DMS53 (cell line): ENCODE data around the gene LRRC46.
A peak's percentile ranks its signal among the peaks of the same experiment; 100 is the strongest.

Experiments used
- DNase-seq: peaks from one replicate; lab custom pipeline; 2025; lab: John Stamatoyannopoulos, UW

Gene LRRC46

GRCh38 chr17:47808830-47809480 lies 22.5 kb upstream of the LRRC46 start:
- no peak for DNase-seq

DNA sequence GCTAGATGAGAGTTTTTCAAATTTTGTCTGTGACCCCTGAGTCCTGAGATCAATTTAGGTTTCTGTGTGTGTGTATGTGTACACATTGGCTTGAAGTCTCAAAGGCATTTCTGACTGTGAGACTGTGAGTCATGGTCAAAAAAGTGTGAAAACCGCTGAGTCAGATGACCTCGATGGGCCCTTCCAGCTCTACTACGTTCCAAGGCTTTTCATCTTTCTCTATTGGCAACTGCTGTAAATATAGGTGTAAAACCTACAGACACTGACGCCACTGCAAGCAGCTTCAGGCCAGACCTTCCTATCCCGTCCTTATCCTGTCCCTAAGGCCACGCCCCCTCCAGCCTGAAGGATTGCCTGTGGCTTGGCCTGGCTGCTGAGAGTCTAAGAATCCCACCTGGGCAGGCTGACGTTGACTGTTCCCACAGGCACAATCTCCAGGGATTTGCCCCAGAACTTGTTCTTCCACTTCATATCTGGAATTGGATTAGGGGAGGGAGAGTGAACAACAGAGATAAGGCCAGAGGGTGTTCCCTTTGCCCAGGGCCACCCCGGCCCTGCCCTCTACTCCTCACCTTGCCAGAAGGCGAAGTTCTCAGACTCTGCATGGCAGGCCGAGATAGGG lies 21.2 kb upstream of the LRRC46 start:
- peak; percentile 90 for DNase-seq

GRCh38 chr17:47810901-47811635 lies 20.4 kb upstream of the LRRC46 start:
- DNase-seq: no peak

DNA sequence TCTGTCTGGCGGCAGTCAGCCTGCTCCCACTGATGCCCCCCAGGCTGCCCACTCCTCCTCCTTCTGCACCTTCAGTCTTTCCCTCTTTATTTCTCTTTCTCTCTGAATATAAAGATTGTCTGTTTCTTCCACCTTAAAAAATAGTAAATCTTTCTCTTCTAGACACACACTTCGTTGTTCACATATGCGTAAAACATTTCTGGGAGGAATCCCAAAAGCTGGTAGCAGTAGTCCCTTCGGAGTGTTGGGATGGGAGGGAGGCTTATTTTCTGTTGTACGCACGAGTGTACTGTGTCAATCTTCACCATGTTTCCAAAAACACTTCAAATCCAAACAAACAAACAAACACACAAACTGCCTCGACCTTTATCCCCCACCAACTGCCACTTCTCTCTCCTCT lies 19.8 kb upstream of the LRRC46 start:
- DNase-seq: no peak

DNA sequence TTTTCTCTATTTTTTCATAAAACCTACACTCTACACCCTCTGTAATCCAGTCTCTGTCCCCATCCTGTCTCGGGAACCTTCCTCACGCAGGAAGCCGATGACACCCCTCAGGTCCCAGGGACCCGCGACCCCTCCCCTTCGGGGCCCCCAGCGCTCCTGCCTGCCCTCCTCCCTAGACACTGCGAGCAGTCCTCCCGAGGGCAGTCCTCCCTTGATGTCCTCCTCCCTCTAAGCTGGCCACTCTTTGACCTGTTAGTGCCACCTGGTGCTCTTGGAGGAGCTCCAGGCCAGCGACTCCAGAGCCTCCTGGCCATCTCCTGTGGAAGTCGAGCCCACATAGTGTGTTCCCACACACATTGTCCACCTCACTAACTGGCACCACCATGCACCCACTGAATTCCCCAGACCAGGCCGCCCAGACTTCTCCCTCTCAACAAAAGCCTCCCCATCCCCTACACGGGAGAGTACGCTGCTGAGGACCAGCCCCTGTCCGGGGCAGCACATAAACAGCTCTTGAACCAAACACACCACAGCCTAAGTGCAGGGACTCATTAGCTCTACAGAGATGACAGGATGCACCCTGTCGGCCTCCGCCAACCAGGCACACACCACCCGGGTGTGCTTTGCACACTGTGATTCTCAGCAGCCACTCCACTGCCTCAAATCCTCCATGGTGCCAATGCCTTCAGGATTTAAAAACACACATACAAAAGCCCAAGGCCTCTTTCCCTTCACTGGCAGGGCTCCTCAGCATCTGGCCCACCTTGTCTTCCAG lies 19.1 kb upstream of the LRRC46 start:
- no peak for DNase-seq

- no peak for DNase-seq
Observed at GRCh38 chr17:47813077-47813476, 18.4 kb upstream of the LRRC46 start.

DNA sequence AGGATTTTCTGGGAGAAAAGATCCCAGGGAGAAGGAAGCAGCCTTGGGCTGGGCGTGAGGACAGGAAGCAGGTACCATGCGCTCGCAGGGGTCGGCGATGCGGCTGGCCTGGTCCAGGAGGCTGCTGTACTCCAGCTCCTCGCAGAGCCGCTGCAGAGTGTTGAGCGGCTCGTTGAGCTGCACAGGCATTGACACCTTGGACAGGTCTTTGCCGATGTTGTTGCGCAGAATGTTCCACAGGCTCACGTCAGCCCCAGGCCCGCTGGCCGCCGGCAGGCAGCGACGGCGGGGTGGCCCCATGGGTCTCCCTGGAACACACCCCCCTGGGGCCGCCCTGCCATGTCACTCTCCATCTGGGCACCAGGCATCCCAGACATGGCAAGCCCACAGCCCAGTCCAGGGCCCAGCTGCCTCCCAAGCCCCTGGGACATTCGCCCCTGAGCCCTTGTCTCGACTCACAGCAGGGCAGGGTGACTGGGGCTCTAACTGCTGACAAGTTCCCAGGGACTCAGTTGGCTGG lies 17.9 kb upstream of the LRRC46 start:
- no peak for DNase-seq

GRCh38 chr17:47815106-47815918 lies 16.2 kb upstream of the LRRC46 start:
- no peak for DNase-seq

DNA sequence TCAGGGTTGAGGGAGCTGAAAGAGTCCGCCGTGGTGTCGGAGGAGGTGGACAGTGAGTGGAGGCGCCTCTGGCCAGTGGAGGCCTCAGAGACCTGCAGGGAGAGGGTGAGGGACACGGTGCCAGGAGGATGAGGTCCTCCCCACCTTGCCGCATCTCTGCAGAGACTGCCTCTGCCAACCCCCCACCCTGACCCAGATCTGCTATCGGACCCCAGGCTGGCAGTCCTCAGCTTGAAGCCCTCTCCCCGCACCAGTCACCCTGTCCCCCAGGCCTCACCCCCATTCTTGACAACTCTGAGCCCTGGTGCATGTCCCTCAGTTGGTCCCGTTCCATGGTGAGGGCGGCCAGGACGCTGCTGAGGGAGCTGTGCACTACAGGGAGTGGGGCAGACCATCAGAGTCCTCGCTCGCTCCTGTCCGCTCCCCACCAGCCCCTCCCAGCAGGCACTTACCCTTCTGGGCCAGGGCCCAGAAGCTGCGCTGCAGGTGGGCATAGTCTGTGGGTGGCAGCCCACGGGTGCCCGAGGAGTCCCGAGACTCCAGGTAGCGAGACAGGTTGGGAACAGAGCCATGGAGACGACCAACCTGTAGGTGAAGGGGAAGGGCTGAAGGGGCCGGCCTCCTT lies 15.2 kb upstream of the LRRC46 start:
- no peak for DNase-seq

GRCh38 chr17:47816947-47817346 lies 14.5 kb upstream of the LRRC46 start:
- no peak for DNase-seq

DNA sequence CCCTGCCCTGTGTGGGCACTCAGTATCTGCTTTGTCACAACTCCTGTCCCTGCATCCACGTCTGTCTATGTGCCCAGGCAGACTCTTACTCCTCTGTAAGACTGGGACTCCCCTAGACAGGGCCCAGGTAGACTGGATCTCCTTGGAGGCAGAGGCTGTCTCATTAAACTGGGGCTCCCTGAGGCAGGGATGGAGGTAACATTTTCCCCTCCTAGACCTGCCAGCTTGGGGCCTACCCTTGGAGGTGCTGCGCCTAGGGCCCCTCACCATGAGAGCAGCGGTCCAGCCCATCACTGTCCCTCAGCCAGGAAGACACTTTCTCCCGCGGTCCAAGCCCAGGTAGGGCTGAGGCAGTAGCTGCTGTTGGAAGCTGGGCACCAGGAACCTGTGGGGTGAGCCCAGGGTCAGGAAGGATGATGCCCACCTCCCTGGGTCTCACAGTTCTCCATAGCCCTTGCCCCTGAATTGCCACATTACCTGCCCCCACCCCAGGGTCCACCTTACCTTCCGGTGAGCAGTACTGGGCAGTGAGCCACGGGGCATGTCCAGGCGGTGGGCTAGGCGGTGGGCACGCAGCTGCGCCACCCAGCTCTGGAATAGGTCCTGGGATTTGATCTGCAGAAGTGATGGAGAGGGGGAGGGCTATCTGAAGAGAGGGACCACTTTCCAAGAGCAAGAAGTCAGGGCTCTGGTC lies 13.3 kb upstream of the LRRC46 start:
- DNase-seq: no peak

DNA sequence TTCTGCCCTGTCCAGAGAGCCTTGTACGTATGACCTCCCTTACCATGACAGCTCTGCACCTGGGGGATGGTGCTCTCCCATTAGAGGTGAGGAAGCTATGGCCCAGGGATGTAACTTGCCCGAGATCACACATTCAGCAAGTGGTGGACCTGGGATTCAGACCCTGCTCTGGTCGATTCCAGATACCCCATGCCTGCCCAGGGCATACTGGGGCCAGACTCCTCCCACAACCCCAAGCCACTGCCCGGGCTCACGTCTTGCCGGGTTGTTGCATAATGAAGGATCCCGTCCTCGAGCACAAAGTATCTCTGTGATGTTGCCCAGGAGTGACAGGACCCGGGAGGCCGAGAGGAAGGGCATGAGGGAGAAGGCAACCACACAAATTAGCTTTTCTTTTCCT lies 12.0 kb upstream of the LRRC46 start:
- no peak for DNase-seq

DNA sequence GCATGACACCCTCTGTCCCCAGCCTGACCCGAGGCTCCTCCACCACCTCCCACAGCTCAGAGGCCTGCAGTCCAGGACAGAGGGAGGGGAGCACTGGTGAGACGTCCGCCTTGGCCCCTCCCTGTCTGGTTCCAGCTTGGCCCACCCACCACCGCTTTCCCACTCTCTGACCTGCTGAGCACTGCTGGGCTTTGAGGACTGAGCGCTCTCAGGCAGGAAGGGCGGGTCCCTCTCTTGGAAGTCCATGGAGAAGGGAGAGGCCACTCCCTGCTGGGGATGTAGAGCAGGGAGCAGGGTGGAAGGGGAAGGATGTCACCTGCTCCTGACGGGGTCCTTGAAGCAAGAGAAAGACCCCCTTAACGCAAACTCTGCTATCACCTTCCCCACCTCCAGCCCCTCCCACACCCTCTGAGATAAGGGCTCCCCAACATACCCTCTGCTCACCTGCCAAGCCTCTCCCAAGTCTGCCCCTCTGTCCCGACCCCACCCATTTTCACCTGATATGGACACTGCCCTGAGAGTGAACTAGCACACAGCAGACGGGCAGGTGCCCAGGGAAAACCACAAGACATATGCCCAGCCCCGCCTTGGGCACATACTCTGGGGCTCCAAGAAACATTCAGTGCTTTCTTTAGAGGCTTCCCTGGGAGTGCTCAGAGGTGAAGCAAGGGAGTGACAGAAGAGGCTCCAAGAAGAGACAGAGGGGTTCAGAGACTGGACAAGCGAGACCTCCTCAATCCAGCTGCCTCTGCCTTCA lies 11.3 kb upstream of the LRRC46 start:
- no peak for DNase-seq

DNA sequence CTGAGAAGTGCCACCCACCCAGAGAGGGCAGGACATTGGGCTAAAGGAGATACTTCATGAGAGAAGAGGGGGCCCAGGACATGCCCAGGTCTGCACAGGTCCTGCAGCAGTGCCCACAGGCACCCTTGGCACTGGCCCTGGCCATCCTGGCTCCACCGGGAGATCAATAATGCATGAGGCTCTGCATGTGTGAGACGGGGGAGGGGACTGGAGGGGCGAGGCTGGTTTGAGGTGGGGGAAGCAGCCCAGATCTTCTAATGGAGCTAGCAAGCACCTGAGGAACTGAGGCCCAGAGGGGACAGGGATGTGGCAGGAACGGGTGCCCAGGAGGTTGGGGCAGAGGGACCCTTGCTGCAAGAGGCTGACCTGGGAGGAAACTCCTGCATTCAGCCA lies 10.4 kb upstream of the LRRC46 start:
- no peak for DNase-seq

DNA sequence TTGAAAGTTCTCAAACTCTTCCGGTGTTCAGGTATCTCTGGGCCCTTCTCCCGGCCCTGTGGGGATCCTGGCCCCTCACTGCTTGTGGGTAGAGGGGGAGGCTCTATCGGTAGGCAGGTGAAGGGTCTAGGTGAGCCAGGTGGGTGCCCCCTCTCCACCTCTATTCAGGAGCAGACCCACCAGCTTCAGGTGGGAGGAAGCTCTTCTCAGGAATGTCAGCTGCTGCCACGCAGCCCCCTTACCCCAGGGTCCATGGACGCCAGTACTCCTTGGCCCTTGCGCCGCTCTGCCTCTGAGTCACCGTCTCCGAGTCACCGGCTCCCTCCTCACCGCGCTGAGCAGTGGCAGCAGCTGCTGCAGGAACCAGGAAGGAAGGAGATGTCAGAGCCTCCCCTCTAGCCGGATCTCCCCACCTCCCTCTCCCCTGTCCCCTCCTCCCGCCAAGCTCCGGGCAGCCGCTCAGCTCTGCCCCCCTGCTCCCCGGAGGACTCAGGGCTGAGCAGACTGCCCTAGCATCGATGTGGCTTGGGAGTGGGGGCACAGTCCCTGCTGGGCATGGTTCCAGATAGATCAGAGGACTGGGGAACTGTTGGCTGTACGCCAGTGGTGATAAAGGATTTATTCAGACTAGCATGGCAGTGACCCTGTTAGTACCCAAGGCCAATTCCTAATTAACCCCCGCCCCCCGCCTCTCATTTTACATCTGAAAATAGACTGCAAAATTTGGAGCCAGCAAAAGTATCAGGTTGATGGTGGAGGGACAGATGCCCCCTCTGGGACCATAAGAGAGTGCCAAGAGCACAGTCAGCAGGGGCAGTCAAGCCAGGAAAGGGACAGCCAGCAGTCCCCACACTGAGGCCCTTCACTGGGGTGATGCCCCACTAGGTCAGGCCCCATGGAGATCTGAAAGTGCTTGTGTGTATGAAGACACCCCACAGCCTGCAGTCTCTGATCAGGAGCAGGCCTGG lies 9.8 kb upstream of the LRRC46 start, which contains the start of gene OSBPL7:
TSS of gene OSBPL7 (minus strand) at position 371 of the 968 bp plus-strand sequence. CDS start 1,516 bp downstream, outside the sequence.
- peak; percentile 93 for DNase-seq

GRCh38 chr17:47822785-47823184 lies 8.7 kb upstream of the LRRC46 start:
- DNase-seq: no peak

DNA sequence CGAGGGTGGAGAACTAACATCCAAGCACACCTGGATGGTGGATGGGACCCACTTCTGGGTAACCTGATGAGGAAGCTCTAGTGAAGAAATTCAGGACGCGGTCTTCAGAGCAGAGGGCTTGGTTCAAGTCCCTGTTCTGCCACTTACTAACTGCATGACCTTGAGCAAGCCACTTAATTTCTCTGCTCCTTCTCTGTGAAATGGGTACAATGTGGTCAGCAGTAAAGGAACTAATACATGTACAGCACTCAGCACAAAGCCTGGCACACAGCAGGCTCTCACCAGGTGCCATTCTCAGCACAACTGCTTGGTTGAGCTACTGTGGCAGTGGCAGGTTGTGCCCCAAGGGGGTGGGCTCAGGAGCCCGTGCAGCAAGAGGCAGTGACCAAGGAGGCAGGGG lies 8.0 kb upstream of the LRRC46 start:
- no peak for DNase-seq

DNA sequence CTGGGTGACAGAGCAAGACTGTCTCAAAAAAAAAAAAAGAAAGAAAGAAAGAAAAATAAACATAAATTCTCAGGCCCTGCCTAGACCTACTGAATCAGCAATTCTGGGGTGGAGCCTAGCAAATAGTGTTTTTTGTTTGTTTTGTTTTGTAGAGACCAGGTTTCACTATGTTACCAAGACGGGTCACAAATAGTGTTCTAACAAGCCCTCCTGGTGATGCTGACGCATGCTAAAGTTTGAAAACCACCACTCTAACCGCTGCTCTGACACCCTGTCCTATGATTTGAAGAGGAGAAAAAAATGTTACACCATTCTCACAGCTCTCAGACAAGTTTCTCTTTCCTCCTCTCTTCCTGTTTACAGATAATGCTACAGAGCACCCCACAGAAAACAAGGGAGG lies 1.6 kb upstream of the LRRC46 start:
- DNase-seq: no peak
